GM19099 (cell line): ENCODE results near the gene RASD1.

Source experiments
- POLR2A ChIP-seq: IDR thresholded peaks from 3 replicates; pipeline ENCODE4 v1.6.1; 2011; ENCODE audit warnings: low read depth; ENCODE audit not compliant: insufficient read length; ENCODE audit errors: extremely low read depth

RASD1 gene

DNA sequence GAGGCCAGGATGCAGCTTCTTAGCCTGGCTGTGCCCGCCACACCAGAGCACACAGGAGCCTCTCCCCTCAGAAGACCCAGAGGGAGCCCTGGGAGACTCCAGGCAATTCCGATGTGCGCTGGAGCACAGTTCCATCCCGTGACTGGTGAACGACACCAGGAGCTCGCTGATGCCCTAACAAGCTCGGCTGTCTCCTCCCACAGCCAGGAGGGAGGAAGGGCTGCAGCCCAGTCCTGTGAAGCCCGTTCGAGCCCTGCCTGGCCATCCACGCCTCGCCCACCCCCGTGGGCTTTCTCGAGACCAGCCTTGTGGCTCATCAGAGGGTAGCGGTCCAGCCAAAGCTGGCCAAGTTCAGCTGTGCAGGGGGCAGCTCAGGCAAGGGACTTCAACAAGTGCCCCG lies 21.8 kb upstream of the RASD1 start:
- TF ChIP-seq POLR2A: no peak

DNA sequence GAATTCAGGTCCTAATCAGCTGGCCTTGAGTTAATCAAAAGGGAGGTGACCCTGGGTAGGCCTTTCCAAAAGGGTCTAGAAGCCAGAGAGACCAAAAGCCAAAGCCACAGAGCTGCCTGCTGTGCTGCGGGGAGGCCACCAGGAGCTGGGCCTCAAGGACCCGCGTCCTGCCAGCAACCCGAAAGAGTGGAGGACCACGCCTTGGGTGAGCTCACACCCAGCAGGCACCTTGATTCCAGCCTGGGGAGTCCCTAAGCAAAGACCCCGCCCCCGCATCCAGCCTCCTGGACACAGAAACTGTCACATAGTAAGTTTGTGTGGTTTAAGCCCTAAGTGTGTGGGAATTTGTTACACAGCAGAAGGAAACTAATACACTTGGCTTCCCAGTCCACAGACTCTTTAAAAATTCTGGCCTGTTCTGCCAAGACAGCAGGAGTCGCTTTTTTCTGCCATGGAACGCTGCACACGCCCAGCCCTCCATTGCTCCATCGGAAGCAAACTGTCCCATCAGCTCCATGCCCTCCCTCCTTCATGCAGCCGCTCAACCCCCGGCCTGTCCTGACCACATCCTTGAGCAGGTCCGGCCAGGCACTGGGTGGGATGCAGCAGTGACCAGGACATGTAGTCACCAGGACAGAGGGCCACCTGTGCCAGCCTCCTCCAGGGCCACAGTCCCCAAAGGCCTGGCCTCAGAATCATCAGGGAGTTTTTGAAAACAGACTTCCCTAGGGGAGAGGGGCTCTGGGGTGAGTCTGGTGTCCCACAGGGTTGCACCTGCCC lies 20.9 kb upstream of the RASD1 start:
- TF ChIP-seq POLR2A: no peak

DNA sequence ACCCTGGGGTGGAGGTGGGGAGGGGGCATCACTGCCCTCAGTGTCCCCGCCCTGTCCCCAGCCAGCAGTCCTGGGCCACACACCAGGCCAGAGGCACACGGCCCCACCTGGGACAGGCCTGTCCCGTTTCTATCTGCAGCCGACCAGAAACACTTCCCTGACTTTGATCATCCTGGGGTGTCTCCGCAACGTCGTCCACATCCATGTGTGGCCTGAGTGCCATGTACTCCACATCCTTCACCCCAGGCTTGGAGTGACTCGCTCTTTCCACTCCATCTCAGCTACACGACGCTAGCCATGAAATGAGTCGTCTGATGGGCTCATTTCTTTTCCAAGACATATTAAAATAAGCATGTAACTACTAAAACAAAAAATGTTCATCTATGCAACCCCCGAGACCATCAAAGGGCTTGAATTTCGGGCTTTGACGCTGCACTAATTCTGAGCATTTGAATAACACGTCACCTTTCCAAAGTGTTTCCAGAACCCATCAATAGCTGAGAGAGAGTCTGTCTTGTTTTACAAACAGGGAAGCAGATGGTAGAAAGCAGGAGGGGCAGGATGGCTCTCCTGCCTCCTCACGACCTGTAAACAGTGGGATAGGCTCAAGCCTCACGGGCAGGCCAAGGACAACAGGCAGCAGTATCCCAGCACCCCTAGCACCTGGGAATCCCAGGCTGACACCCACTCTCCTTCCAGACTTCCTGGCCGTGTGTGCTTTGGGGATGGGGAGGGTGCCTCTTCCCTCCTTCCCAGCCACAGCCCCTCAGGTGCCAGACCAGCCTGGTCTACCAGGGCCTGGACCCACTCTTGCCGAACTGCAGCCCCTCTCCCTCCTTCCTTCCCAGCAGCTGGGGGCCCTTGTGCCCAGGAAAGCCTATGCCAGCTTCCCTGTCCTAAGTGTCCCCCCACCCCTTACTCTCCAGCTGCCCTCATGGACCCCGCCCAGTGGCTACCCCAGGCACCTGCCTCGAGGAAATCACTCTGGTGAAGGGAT lies 20.0 kb upstream of the RASD1 start:
- TF ChIP-seq POLR2A: no peak

DNA sequence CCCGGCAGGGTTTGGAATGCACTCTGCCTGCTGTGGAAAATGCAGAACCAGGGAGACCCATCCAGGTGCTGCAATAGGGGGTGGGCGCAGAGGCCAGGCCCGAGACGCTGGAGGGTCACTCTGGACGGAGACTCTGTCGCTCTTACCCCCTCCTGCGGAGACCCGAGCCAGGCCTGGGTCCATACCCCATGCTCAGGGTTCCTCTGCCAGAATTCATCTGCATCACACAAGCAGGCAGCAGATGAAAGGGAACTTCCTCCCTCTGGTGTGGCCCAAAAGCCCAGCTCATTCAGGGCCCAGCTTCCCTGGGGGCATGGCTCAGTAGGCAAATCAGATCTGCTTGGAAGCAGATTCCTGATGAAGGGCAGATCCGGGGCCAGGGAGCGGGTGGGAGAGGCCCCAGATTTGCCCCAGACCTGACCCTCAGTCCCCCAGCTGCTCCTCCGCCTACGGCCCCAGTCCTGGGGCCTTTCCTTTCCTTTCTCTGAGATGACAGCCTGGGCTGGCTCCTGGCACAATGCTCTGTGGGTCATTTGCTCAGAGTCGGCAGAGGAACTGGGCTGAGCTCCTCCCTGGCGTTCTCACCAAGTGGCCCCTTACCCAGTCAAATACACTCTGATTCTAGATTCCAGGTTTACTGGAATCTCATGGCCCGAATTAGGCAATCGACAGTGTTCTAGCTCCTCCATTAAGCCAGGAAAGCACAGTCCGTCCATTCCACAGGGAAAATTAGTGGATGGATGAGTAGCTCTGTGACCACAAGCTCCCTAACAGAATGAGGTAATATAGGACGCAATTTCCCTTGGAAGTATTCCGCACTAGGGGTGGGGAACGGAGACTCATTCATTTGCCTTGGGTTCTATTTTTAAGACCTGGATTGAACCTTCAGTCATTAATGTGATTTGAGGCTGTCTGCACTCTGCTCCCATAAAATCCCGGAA lies 19.1 kb upstream of the RASD1 start:
- TF ChIP-seq POLR2A: no peak

DNA sequence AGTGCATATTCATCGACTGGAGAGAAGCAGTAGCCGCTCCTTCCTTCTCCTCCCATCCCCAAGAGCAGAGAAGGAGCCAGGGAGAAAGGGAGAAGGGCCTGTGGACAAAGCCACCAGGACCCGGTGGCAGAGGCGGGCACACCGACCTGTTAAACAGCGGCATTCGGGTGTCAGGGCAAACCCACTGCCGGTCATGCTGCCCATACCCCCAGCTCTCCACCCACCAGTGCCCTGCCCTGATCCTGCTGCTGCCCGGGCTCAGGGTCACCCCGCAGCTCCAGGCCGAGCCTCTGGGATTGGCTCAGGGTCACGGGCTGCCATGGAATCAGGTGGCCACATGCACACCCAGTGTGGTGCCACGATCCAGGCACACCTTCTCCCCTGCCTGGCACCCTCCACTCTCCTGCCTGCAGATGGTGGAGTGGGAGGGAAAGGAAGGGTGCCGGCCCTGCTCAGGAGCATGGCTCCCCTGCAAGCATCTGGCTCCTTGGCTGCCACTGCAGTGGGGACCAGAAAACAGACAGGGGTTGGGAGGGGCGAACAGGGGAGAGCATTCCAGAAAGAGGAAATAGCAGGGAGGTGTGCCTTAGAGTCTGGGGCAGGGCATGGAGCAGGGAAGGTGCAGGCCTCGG lies 18.3 kb upstream of the RASD1 start:
- no peak for TF ChIP-seq POLR2A

DNA sequence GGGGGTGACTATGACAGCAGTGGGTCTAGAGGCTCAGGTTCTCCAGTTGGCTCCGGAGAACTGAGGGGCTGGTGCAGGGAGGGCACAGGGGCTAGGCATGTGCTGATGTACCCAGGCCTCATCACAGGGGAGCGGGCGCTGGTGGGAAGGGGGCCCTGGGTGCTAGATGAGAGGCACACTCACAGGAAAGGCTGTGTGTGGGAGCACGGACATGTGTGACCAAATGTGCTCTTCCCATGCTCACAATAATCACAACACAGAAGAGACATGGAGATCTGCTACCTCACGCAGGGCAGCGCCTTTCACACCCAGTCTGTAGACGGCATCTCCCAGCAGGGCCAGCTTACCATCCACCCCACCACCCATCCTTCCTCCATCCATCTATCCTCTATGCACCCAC lies 17.4 kb upstream of the RASD1 start:
- no peak for TF ChIP-seq POLR2A

DNA sequence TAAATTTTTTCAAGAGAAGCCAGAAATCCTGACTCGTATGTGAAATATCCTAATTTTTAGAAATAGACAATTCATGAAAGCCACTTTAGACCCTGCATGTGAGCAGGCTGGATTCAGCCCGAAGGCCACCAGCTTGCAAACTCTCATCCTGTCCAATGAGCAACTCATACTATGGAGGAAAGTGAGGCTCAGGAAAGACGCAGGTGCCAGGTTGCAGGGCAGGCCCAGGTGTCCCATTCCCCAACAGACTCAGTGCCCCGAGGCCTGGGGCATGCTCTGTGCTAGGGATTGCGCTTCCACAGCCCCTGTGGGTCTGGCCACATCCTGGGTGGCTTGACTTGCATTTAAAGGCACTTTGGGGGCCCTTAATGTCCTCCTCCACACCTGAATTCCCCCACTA lies 16.7 kb upstream of the RASD1 start:
- no peak for TF ChIP-seq POLR2A

DNA sequence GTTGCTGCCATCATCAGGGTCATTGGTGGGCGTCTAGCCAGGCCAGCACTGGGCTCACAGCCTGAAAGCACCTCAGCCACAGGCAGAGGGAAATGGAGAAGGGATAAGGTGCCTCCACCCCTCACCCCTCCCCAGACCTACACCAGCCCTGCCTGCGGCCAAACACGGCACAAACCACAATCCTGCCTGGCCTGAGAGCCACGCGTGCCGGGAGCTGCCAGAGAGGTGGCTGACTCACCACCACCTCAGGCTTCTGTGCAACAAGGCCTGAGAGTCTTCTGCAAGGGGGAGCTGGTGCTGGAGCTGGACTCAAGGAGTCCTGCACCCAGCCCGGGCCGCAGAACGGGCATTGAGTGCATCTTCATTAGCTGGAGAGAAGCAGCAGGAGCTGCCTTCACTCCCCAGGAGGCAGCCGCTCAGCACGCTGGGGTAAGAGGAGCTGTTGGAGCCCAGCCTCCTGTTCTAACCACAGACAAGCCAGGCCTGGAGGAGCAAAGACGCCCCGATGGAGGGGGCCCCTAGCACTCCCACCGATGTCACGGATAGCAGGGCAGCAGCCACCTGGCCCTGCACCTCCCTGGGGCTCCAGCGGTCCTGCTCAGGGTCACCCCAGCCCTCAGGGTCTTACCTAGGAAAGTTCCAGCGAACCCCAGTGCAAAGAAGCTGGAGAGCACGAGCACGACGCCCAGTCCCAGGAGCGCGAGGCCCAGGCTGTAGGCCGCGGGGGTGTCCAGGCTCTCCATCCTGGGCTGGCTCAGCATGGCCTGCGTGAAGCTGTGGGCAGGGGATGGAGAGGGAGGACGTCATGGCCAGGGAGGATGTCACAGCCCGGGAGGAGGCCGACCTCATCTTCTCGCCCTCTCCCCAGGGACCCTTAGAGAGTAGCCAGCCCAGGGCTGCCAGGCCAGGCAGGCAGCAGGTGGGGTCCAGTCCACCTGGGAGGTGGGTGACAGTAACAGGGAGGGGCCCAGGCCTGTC lies 16.0 kb upstream of the RASD1 start:
- TF ChIP-seq POLR2A: no peak

DNA sequence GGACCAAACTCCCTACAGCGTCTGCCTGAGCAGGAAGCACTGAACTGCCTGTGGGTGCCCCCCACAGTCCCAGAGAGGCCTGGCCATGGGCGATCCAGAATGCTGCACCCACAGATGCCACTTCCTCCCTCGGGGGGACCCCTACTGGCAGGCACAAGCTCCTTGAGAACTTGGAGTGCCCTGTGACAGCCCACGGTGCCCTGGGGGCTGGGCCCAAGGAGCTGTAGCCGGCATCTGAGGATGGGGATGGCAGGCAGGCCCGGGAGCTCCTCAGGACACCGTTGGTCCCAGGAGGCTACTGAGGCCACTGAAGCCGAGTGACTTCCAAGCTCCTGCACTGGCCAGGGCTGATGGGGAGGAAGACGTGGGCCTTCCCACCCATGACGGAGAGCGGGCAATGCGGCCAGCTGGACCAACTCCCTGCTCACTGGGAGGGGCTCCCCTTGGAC lies 15.1 kb upstream of the RASD1 start:
- TF ChIP-seq POLR2A: no peak

DNA sequence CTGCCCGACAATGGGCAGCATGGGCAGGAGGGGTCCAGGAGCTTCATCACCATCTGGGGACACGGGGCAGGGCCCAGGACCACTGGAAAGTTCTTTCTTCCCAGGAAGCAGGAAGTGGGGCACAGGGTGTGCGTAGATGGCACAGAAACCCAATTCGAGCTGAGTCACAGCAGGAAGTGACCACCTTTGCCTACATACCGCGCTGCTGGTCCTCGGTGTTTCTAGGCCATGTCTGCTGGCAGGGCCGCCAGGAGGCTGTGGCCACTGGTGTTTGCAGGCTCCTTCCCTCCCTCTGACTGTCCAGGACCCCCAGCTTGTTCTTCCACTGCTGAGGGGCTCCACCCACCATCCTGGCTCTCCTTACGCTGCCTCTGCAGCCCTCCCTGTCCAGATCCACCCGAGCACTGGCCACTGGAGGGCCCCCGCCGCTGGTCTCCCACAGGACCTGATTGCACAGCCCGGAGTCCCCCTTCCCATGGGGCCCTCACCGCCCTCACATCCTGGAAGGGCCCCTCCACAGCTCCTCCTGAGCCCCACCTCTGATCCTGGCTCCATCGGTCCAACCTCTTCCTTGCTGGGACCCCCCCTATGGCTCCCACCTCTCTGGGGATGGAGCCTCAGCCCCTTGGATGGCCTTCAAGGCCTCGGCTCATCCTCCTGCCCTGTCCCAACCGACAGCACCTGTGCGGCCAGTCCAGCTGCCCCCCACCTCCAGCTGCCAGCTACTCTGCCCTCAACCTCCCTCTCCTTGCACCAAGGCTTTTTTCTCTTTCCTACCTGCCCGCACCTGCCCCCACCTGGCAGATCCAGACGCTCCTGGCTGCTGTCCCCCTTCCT lies 14.5 kb upstream of the RASD1 start:
- TF ChIP-seq POLR2A: no peak

DNA sequence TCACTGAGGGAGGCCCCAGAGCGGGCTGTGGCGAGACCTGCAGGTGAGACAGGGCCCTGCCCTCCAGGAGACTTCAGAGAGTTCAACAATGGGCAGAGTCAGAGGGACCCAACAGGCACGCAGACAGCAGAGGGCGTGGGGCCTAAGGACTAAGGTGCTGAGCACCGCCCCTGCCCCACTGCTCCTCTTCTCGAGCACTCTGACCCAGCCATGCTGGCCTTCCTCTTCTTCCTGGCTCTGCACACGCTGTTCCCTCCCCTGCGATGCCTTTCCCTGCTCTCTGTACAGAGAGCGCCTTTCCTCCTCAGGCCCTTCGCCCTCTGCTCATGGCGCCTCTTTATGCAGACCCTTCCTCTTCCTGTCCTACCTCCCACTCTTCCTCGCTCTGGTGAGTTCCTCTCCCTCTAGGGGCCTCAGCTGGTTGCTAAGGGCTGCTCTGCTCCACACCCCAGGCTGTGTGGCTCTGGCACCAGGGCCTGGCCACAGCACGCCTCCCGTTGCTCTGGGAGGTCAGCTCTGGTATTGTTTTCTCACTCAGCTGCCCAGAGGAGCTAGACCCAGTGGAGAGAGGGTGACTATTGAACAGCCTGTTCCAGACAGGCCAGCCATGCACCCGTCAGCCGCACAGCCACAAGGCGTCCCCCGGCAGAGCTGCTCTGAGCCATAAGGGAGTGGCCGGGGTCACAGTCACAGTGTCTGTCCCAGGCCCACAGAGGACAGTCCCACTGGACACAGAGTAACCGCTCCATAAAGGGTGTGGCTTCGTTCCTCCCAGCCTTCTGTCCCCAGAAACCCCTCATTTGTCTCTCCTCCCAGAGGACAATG lies 13.6 kb upstream of the RASD1 start:
- no peak for TF ChIP-seq POLR2A
